ENCODE data around the gene ARID4B.
"Not testable (repeated sequence)": the region's sequence is repeated elsewhere in the genome, so short reads cannot be mapped to it uniquely, and the experiment has no call there.

The ARID4B gene

GRCh38 chr1:235275223-235275622 is 52.8 kb downstream of the ARID4B start:
- H3K4me3 ChIP-seq (ENCODE audit: insufficient read depth, low read depth, low read length, poor library complexity, severe bottlenecking), result no peak overlapping the region
- H3K4me1 ChIP-seq (ENCODE audit: control insufficient read depth, insufficient read depth, low read length, poor library complexity, severe bottlenecking), result peaks cover 30% of the 10 kb centered on the region
- H3K27me3 ChIP-seq (replicated peaks; ENCODE audit: control insufficient read depth, insufficient read depth, low read length, poor library complexity, severe bottlenecking), result no peaks in the 10 kb centered on the region
- no peak overlapping the region for H3K27ac ChIP-seq (ENCODE audit: insufficient read depth, low read length, poor library complexity, severe bottlenecking)
- H3K36me3 ChIP-seq (ENCODE audit: control insufficient read depth, insufficient read depth, low read length), result peaks cover under 1% of the 10 kb centered on the region
- no peak for DNase-seq
- H3K9me3 ChIP-seq (ENCODE audit: control insufficient read depth, low read length), result no peaks in the 10 kb centered on the region

DNA sequence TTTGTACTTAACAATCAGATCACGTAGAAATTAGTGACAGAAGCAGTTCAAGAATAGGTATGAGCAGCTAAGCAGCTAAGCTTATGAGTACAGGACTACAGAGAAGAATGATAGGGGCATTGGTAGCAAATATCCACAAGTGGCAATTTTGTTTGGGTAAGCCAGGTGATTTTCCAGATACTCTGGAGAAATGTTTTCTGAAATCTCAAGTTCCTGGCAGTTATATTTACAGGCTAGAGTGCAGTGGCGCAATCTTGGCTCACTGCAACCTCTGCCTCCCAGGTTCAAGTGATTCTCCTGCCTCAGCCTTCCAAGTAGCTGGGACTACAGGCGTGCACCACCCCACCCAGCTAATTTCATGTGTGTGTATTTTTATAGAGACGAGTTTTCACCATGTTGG is 55.1 kb downstream of the ARID4B start:
- Histone ChIP-seq H3K9me3 (ENCODE audit: control insufficient read depth, low read length) (no peaks in the 10 kb centered on the region), H3K4me1 (ENCODE audit: control insufficient read depth, insufficient read depth, low read length, poor library complexity, severe bottlenecking) (peaks cover 18% of the 10 kb centered on the region), H3K4me3 (ENCODE audit: insufficient read depth, low read depth, low read length, poor library complexity, severe bottlenecking) (no peak overlapping the region), H3K27me3 (replicated peaks; ENCODE audit: control insufficient read depth, insufficient read depth, low read length, poor library complexity, severe bottlenecking) (no peaks in the 10 kb centered on the region), H3K36me3 (ENCODE audit: control insufficient read depth, insufficient read depth, low read length) (no peaks in the 10 kb centered on the region), H3K27ac (ENCODE audit: insufficient read depth, low read length, poor library complexity, severe bottlenecking) (no peak overlapping the region)
- no peak for DNase-seq

GRCh38 chr1:235270625-235271024 is 57.4 kb downstream of the ARID4B start:
- Histone ChIP-seq H3K36me3 (ENCODE audit: control insufficient read depth, insufficient read depth, low read length) (no peaks in the 10 kb centered on the region), H3K9me3 (ENCODE audit: control insufficient read depth, low read length) (no peaks in the 10 kb centered on the region), H3K4me3 (ENCODE audit: insufficient read depth, low read depth, low read length, poor library complexity, severe bottlenecking) (no peak overlapping the region), H3K27me3 (replicated peaks; ENCODE audit: control insufficient read depth, insufficient read depth, low read length, poor library complexity, severe bottlenecking) (no peaks in the 10 kb centered on the region), H3K4me1 (ENCODE audit: control insufficient read depth, insufficient read depth, low read length, poor library complexity, severe bottlenecking) (peaks cover 27% of the 10 kb centered on the region), H3K27ac (ENCODE audit: insufficient read depth, low read length, poor library complexity, severe bottlenecking) (peak overlapping the region; percentile 15)
- DNase-seq, result no peak

DNA sequence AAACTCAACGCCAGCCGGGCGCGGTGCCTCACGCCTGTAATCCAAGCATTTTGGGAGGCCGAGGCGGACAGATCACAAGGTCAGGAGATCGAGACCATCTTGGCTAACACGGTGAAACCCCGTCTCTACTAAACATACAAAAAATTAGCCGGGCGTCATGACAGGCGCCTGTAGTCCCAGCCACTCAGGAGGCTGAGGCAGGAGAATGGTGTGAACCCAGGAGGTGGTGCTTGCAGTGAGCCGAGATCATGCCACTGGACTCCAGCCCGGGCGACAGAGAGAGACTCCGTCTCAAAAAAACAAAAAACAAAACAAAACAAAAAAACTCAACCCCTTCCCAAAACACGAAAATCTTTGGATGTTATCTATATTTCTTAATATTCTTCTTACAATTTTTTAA is 58.0 kb downstream of the ARID4B start:
- H3K27ac ChIP-seq (ENCODE audit: insufficient read depth, low read length, poor library complexity, severe bottlenecking), result peak overlapping the region; percentile 15

DNA sequence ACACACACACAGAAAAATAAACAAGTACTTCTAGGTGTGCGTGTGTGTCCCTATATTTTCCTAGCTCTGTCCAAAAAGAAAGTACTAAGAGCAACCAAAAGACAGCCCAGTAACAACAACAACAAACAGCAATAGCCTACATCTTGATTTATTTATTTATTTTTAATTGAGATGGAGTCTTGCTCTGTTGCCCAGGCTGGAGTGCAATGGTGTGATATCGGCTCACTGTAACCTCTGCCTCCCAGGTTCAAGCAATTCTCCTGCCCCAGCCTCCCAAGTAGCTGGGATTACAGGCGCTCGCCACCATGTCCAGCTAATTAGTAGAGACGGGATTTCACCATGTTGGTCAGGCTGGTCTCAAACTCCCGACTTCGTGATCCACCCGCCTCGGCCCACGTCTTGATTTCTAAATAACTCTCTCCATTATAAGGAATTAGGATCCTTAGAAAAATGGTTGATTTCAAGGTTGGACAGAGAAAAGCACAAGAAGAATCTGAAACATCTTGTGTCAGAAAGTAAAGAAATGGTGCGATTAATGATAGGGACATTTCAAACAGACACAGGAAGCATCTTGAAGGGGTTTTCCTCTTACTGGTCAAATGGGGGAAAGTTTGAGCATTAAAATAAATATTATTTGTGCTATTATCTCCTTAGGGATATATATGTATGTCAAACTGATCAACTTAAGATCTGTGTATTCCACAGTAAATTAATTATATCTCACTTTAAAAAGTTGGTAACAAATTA is 59.4 kb downstream of the ARID4B start:
- Histone ChIP-seq H3K27ac (ENCODE audit: insufficient read depth, low read length, poor library complexity, severe bottlenecking) (no peak overlapping the region), H3K27me3 (replicated peaks; ENCODE audit: control insufficient read depth, insufficient read depth, low read length, poor library complexity, severe bottlenecking) (no peaks in the 10 kb centered on the region), H3K4me1 (ENCODE audit: control insufficient read depth, insufficient read depth, low read length, poor library complexity, severe bottlenecking) (peaks cover 25% of the 10 kb centered on the region), H3K9me3 (ENCODE audit: control insufficient read depth, low read length) (no peaks in the 10 kb centered on the region), H3K36me3 (ENCODE audit: control insufficient read depth, insufficient read depth, low read length) (no peaks in the 10 kb centered on the region), H3K4me3 (ENCODE audit: insufficient read depth, low read depth, low read length, poor library complexity, severe bottlenecking) (no peak overlapping the region)
- no peak for DNase-seq

More for the DNA sequence above, 58.0 kb downstream of the ARID4B start:
- not testable (repeated sequence) for DNase-seq; H3K27me3 ChIP-seq (replicated peaks; ENCODE audit: control insufficient read depth, insufficient read depth, low read length, poor library complexity, severe bottlenecking); H3K36me3 ChIP-seq (ENCODE audit: control insufficient read depth, insufficient read depth, low read length); H3K9me3 ChIP-seq (ENCODE audit: control insufficient read depth, low read length); H3K4me3 ChIP-seq (ENCODE audit: insufficient read depth, low read depth, low read length, poor library complexity, severe bottlenecking)
- peaks cover 25% of the 10 kb centered on the region for H3K4me1 ChIP-seq (ENCODE audit: control insufficient read depth, insufficient read depth, low read length, poor library complexity, severe bottlenecking)

DNA sequence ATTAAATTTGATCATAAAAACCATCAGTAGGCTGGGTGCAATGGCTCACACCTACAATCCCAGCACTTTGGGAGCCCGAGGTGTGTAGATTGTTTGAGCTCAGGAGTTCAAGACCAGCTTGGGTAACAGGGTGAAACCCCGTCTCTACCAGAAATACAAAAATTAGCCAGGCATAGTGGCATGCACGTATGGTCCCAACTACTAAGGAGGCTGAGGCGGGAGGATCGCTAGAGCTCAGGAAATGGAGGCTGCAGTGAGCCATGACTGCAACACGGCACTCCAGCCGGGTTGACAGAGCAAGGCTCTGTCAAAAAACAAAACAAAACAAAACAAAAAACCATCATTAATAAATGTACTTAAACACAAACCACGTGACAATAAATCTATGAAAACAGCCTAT is 61.0 kb downstream of the ARID4B start:
- Histone ChIP-seq H3K27ac (ENCODE audit: insufficient read depth, low read length, poor library complexity, severe bottlenecking) (no peak overlapping the region), H3K4me1 (ENCODE audit: control insufficient read depth, insufficient read depth, low read length, poor library complexity, severe bottlenecking) (peaks cover 25% of the 10 kb centered on the region), H3K4me3 (ENCODE audit: insufficient read depth, low read depth, low read length, poor library complexity, severe bottlenecking) (no peak overlapping the region)

GRCh38 chr1:235266325-235266724 is 61.7 kb downstream of the ARID4B start:
- no peak overlapping the region for H3K27ac ChIP-seq (ENCODE audit: insufficient read depth, low read length, poor library complexity, severe bottlenecking)
- H3K4me3 ChIP-seq (ENCODE audit: insufficient read depth, low read depth, low read length, poor library complexity, severe bottlenecking), result no peak overlapping the region
- H3K27me3 ChIP-seq (replicated peaks; ENCODE audit: control insufficient read depth, insufficient read depth, low read length, poor library complexity, severe bottlenecking), result no peaks in the 10 kb centered on the region
- H3K36me3 ChIP-seq (ENCODE audit: control insufficient read depth, insufficient read depth, low read length), result no peaks in the 10 kb centered on the region
- DNase-seq, result no peak
- H3K4me1 ChIP-seq (ENCODE audit: control insufficient read depth, insufficient read depth, low read length, poor library complexity, severe bottlenecking), result peaks cover 24% of the 10 kb centered on the region
- H3K9me3 ChIP-seq (ENCODE audit: control insufficient read depth, low read length), result no peaks in the 10 kb centered on the region

More for the DNA sequence above, 61.0 kb downstream of the ARID4B start:
- Histone ChIP-seq H3K36me3 (ENCODE audit: control insufficient read depth, insufficient read depth, low read length) (no peaks in the 10 kb centered on the region), H3K27me3 (replicated peaks; ENCODE audit: control insufficient read depth, insufficient read depth, low read length, poor library complexity, severe bottlenecking) (no peaks in the 10 kb centered on the region), H3K9me3 (ENCODE audit: control insufficient read depth, low read length) (no peaks in the 10 kb centered on the region)
- no peak for DNase-seq

GRCh38 chr1:235265900-235266299 is 62.1 kb downstream of the ARID4B start:
- H3K27me3 ChIP-seq (replicated peaks; ENCODE audit: control insufficient read depth, insufficient read depth, low read length, poor library complexity, severe bottlenecking), result no peaks in the 10 kb centered on the region
- H3K4me1 ChIP-seq (ENCODE audit: control insufficient read depth, insufficient read depth, low read length, poor library complexity, severe bottlenecking), result peaks cover 20% of the 10 kb centered on the region
- H3K9me3 ChIP-seq (ENCODE audit: control insufficient read depth, low read length), result no peaks in the 10 kb centered on the region
- H3K4me3 ChIP-seq (ENCODE audit: insufficient read depth, low read depth, low read length, poor library complexity, severe bottlenecking), result no peak overlapping the region
- no peaks in the 10 kb centered on the region for H3K36me3 ChIP-seq (ENCODE audit: control insufficient read depth, insufficient read depth, low read length)
- no peak for DNase-seq
- H3K27ac ChIP-seq (ENCODE audit: insufficient read depth, low read length, poor library complexity, severe bottlenecking), result no peak overlapping the region

GRCh38 chr1:235264327-235264726 is 63.7 kb downstream of the ARID4B start:
- no peak for DNase-seq

DNA sequence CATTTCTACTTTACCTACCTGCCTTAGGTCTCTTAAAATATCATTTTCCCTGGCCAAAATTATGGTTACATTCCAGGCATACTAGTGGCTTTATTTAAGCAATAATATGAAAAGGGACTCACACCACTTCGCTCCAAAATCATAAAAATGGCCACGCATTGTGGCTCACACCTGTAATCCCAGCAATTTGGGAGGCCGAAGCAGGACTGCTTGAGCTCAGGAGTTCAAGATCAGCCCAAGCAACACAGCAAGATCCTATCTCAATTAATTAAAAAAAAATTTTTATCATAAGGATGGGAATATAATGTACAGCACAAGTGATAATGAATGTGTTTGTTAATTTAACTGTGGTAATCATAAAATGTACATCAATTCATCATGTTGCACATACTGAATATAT is 65.4 kb downstream of the ARID4B start:
- no peak overlapping the region for H3K4me3 ChIP-seq (ENCODE audit: insufficient read depth, low read depth, low read length, poor library complexity, severe bottlenecking)
- H3K27me3 ChIP-seq (replicated peaks; ENCODE audit: control insufficient read depth, insufficient read depth, low read length, poor library complexity, severe bottlenecking), result no peaks in the 10 kb centered on the region
- no peak overlapping the region for H3K27ac ChIP-seq (ENCODE audit: insufficient read depth, low read length, poor library complexity, severe bottlenecking)
- H3K36me3 ChIP-seq (ENCODE audit: control insufficient read depth, insufficient read depth, low read length), result no peaks in the 10 kb centered on the region
- no peak for DNase-seq
- peaks cover 34% of the 10 kb centered on the region for H3K4me1 ChIP-seq (ENCODE audit: control insufficient read depth, insufficient read depth, low read length, poor library complexity, severe bottlenecking)
- no peaks in the 10 kb centered on the region for H3K9me3 ChIP-seq (ENCODE audit: control insufficient read depth, low read length)

More at GRCh38 chr1:235264327-235264726, 63.7 kb downstream of the ARID4B start:
- no peaks in the 10 kb centered on the region for H3K9me3 ChIP-seq (ENCODE audit: control insufficient read depth, low read length)
- no peaks in the 10 kb centered on the region for H3K27me3 ChIP-seq (replicated peaks; ENCODE audit: control insufficient read depth, insufficient read depth, low read length, poor library complexity, severe bottlenecking)
- no peak overlapping the region for H3K27ac ChIP-seq (ENCODE audit: insufficient read depth, low read length, poor library complexity, severe bottlenecking)
- H3K4me1 ChIP-seq (ENCODE audit: control insufficient read depth, insufficient read depth, low read length, poor library complexity, severe bottlenecking), result peaks cover 26% of the 10 kb centered on the region
- no peaks in the 10 kb centered on the region for H3K36me3 ChIP-seq (ENCODE audit: control insufficient read depth, insufficient read depth, low read length)
- no peak overlapping the region for H3K4me3 ChIP-seq (ENCODE audit: insufficient read depth, low read depth, low read length, poor library complexity, severe bottlenecking)

Measured in effector memory CD4-positive, alpha-beta T cell (primary cell).